Kidney capillary endothelial cell (primary cell): ENCODE results near the gene DEFB126.
"Not testable (repeated sequence)": the region's sequence is repeated elsewhere in the genome, so short reads cannot be mapped to it uniquely, and the experiment has no call there.

Experiments used
- DNase-seq: peaks from one replicate; pipeline ENCODE4 v3.0.0-alpha.2; 2018; ENCODE audit warnings: low spot score

Gene DEFB126, protein sequence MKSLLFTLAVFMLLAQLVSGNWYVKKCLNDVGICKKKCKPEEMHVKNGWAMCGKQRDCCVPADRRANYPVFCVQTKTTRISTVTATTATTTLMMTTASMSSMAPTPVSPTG

DNA sequence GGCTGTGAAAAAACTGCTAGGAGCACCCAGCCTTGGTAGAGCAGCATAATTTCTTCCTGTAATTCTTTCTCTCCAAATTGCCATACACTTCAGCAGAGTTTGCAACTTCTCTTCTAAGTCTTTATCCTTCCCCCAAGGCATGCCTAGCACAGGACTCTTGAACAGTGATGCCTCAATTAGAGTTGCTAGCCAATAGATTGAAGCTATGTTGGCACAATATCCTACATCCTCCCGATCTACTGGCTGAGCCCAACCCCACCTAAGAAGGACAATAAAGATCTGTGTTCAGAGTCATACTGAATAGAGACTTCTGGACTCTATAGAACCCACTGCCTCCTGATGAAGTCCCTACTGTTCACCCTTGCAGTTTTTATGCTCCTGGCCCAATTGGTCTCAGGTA is at the start of gene DEFB126:
DEFB126 (plus strand) TSS at position 301 of the 400 bp plus-strand sequence; CDS start at position 340, 39 bp downstream.
- no peak for DNase-seq

DNA sequence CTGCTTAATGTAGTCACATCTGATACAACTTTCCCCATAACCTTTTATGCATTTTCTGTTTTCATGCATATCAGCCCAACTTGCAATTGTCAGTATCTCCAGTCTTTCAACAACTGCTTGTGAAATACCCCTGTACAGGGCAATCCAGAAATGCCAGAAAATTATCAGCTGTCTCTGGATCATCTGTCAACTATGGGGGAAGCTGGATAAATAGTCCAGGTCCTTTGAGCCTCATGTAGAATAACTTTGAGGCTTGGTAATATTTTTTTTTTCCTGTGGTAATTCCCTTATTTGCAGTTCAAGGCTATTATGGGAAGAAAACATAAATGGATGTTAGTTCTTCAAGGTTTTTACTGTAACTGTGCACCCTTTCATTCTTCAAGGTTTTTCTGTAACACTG is 48.7 kb upstream of the DEFB126 start:
- no peak for DNase-seq

DNA sequence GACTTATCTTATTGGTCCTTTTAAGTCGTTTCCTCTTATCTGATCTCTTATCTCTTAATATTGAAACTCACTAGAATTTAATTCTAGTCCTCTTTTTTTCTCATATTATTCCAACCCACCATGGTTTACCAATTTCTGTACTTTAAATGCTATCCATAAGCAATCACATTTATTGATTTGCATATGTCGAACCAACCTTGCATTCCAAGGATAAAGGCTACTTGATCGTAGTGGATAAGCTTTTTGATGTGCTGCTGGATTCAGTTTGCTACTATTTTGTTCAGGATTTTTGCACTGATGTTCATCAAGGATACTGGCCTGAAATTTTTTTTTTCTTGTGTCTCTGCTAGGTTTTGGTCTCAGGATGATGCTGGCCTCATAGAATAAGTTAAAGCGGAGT is 47.2 kb upstream of the DEFB126 start:
- no peak for DNase-seq

DNA sequence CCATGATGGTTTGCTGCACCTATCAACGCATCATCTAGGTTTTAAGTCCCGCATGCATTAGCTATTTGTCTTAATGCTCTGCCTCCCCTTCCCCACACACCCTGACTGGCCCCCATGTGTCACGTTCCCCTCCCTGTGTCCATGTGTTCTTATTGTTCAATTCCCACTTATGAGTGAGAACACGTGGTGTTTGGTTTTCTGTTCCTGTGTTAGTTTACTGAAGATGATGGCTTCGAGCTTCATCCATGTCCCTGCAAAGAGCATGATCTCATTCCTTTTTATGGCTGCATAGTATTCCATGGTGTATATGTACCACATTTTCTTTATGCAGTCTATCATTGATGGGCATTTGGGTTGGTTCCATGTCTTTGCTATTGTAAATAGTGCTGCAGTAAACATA is 44.7 kb upstream of the DEFB126 start:
- not testable (repeated sequence) for DNase-seq

DNA sequence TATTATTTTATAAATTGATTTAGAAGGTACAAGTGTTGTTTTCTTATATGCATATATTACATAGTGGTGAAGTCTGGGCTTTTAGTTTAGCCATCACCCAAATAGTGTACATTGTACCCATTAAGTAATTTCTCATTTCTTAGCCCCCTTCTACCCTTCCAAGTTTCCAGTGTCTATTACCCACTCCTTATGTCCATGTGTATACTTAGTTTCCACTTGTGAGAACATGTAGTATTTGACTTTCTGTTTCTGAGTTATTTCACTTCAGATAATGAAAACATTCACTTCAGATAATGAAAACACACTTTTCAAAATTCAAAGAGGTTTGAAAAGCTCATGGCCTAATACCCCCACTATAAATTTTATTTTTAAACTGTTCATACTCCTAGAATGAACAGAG is 40.4 kb upstream of the DEFB126 start:
- DNase-seq = no peak

DNA sequence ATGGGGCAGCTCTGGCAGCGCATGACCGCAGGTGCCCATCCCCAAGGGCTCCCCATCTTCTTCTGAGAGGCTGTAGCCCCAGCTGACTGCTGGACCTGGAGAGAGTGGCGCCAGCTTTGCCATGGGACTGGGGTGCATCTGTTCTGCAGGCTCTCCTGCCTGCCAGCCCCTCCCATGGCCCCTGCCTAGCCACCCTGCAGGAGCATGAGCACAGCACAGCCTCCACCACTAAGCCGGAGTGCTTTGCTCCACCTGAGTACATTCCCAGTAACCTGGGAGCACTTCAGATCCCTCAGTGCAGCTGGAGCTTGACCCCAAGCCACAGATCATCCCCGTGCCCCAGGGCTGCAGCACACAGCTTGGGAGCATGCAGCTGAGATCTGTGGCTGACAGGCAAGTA is 38.9 kb upstream of the DEFB126 start:
- no peak for DNase-seq

DNA sequence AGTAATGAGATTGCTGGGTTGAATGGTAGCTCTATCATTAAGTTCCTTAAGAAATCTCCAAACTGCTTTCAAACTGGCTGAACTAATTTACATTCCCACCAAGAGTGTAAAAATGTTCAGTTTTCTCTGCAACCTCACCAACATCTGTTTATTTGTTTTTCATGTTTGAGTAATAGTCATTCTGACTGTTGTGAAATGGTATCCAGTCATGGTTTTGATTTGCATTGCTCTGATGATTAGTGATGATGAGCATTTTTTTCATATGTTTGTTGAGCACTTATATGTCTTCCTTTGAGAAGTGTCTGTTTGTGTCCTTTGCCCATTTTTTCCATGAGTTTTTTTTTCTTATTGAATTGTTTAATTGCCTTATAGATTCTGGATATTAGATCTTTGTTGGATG is 30.0 kb upstream of the DEFB126 start:
- no peak for DNase-seq

DNA sequence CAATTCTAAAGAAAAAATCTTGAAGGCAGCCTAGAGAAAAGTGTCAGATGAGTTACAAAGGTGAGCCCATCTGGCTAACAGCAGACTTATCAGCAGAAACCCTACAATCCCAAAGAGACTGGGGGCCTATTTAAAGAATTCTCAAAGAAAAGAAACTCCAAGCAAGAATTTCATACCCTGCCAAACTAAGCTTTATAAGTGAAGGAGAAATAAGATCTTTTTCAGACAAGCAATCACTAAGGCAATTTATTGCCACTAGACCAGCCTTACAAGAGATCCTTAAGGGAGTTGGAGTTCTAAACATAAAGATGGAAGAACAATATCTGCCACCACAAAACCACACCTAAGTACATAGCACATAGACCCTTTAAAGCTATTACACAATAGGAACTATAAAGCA is 24.9 kb upstream of the DEFB126 start:
- no peak for DNase-seq

DNA sequence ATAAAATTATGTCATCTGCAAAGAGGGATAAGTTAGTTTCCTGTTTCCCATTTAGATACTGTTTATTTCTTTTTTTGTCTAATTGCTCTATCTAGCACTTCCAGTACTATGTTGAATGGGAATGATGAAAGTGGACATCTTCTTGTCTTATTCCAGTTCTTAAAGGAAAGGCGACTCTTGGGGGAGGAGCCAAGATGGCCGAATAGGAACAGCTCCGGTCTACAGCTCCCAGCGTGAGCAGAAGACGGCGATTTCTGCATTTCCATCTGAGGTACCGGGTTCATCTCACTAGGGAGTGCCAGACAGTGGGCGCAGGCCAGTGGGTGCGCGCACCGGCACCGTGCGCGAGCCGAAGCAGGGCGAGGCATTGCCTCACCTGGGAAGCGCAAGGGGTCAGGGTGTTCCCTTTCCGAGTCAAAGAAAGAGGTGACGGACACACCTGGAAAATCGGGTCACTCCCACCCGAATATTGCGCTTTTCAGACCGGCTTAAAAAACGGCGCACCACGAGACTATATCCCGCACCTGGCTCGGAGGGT is 12.5 kb upstream of the DEFB126 start:
- DNase-seq = not testable (repeated sequence)

DNA sequence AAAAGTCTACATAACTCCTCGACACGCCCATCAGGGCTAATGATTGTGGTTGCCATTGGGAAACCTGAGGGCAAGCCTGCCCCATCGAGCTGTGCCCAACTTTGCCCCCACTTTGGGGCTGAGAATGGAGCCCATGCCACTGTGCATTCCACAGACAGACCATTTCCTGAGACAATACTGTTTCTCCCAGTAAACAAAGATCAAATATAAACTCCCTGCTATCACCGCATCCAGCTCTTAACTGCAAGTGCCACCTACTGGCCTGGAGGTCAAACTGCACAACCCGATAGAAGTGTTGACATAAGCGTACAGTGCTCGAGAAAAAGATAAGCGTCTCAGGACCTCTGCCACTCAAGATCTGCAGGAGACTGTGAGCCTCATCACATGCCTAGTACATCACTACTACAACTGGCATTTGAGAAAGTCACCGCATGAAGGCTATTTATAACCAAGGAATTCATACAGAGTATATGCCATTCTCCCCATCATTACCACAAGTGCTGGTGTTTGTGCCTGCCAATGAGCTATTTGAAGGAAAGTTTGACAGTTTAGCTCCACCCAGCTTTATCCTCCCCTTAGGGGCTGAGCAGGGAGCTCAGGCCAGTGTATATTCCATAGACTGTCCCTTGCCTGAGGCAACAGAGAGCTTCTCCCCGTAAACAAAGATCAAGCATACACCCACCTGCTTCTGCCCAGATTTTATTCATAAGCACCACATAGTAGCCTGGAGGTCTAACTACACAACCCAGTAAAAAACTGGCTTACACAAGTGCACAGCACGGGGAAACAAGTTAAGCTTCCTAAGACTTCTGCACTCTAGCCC is 4.5 kb upstream of the DEFB126 start:
- no peak for DNase-seq

DNA sequence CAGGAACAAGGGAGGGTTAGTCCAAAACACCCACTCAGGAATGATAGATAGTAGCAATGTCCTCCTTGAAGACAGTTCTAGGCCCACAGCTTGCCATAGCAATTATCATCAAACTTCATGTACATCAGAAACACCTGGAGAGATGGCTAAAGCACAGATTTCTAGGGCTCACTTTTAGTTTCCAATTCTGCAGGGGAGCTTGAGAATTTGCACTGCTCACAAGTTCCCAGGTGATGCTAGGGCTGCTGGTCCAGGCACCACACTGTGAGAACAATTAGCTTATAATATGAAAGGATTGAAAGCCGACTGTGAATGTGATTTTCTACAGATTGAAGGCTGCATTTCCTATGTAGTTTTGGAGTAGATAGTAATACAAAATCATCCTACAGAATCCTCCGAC is 3.5 kb downstream of the DEFB126 start:
- DNase-seq = no peak

DNA sequence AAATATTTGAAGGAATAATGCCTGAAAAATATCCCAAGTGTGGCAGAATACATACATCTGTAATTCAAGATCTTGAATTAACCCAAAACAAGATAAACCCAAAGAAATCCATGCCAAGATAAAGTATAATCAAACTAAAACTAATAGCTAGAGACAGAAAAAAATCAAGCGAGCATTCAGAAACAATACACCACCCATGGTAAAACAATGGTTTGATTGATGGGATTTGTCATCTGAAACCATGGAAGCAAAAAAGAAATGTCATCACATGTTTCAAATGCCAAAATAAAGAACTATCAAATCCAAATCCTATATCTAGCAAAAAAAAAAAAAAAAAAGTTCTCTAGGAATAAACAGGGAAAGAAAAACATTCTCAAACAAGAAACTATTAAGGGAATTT is 9.7 kb downstream of the DEFB126 start:
- DNase-seq = no peak

DNA sequence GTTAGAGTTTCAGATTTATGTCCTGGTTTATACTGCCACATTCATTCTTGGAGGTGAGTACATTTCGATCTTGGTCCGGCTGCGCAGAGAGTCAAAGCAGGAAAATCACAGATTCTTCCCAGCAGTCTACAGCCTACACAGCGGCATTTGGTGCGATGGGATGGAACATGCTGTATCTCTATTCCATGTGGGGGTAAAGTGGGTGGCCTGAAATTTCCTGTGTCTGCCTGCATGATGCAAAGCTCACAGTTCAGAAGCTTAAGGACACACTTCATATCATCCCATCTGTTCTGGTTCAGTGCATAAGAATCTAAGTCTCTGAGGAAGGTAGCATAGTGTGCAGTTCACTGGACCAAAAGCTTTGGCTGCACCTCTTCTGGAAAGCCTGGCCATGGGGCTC is 14.8 kb downstream of the DEFB126 start, which contains the start of gene DEFB127:
DEFB127 (plus strand) TSS at position 301 of the 400 bp plus-strand sequence; CDS start at position 392, 91 bp downstream.
- DNase-seq = no peak

DNA sequence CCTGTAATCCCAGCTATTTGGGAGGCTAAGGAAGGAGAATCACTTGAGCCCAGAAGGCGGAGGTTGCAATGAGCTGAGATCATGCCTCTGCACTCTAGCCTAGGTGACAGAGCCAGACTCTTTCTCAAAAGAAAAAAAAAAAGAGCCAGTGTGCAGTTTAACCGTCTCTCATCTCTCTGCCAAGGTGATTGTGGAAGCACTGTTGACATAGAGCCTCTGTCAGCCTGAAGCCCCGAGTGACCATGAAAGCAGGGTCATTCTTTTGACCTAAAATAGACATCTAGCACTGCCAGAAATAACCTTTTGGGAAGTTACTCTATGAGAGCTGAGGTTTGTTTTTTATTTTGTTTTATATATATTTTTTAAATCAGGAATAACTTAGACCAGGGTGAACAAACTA is 22.2 kb downstream of the DEFB126 start:
- no peak for DNase-seq

DNA sequence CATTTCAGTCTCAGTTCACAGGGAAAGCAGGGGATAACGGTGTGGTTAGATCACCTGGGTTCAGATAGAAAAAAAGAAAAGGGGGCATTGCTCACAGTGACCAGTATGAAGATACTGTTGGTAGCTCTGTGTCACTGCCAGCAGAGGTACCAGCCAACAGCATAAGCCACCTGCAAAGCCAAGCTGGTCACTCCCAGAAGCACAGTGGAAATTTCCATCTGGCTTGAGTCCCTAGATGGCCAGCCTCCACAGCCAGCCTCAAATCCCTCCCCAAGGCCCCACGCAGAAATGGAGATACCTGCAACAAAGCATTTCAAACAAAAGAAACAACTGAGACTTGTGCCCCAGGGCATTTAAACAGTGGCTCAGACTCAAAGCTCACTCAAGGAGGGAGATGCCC is 26.5 kb downstream of the DEFB126 start:
- DNase-seq = no peak

DNA sequence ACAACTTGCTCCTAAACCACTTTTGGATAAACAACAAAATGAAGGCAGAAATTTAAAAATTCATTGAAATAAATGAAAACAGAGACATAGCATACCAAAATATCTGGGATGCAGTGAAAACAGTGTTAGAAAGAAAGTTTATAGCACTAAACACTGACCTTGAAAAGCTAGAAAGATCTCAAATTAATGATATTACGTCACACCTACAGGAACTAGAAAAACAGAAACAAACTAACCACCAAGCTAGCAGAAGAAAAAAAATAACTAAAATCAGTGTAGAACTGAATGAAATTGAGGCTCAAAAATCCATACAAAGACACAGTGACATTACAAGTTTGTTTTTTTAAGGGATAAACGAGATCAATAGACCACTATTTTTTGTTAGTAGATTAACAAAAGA is 41.9 kb downstream of the DEFB126 start:
- no peak for DNase-seq

DNA sequence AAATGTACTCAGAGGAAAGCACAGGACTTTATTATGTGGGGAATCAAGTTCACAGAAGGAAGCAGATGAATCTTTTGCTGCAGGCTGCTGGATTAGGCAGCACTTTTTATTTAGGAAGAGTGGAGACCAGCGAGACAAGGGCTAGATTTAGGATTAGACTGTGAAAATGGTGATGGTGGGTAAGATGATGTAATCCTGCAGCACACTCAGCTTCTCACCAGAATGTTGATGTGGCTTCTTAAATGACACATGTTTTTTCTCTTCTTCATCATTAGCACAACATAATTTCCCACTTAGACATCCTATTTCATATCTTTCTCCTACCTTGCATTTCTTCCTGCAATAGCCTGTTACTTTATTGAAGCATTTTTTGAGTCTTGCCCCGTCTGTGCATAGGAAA is 45.3 kb downstream of the DEFB126 start:
- DNase-seq = no peak

DNA sequence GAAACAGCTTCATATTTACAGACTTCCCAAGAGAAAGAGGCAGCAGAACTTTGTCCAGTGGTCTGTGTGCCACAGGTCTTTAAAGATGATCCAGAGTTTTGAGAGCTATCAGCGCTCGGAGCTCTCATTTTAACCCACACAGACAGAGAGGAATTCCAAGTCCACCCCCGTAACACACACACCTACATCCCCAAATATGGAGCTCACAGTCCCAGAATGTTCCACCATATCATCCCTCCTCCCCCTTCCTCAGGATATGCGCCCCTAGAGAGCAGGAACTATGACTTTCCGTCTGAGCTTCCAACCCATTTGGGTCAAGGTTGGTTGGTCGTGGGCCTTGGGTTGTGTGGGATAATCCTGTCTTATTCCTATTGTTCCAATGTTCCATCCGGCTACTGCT is 47.2 kb downstream of the DEFB126 start, which contains the start of gene DEFB128:
DEFB128 (minus strand) TSS at position 101 of the 400 bp plus-strand sequence; CDS start at position 13, 88 bp downstream.
- DNase-seq = no peak
